ENCODE results near the gene EYA3.

DNA sequence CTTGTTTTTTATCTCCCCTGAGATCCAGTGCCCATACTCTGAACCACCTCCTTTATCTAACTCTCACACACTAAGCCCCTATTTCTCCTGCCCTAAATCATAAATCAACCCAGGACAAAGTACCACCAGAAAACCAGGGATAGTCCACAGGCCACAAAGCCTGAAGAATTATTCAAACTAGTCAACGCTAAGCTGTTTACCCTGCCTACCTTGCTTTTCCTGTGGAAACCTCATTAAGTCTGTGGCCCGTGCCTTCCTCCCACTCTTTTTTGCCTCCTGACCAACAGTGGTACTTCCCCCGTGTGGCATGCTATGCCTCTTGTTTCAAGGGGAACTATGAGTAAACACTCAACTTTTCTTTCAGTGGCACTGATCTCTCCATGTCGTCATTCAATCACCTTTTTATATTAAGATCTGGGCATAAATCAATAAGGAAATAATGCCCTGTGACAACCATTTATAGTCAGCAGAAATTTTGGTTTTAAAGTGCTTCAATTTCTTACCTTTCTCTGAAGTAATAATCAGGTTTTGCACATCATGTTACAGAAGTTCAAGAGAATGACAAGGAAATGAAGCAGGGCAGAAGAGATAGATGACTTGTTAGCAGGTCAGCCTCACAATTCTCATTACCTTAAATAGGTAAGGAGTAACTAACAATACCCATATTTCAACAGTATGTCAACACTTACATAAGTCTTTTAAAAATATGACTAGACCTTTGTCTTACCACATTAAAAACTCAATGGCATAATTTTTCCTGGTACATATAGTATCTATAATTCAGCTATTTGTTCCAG, 32.1 kb downstream of the EYA3 start:
- TF ChIP-seq POLR2AphosphoS5 (IDR thresholded peaks at IDR 0.05; ENCODE audit: low read depth, low read length) (no peak), POLR2A (IDR thresholded peaks at IDR 0.05; ENCODE audit: low read depth, low read length) (no peak)
